ENCODE data around the gene UVRAG.

The UVRAG gene

GRCh38 chr11:75814677-75815344 is at the start of gene UVRAG:
TSS of gene UVRAG (plus strand) at chr11:75815210. CDS start at chr11:75815408, 198 bp downstream.
- TF ChIP-seq, protein P1, sequence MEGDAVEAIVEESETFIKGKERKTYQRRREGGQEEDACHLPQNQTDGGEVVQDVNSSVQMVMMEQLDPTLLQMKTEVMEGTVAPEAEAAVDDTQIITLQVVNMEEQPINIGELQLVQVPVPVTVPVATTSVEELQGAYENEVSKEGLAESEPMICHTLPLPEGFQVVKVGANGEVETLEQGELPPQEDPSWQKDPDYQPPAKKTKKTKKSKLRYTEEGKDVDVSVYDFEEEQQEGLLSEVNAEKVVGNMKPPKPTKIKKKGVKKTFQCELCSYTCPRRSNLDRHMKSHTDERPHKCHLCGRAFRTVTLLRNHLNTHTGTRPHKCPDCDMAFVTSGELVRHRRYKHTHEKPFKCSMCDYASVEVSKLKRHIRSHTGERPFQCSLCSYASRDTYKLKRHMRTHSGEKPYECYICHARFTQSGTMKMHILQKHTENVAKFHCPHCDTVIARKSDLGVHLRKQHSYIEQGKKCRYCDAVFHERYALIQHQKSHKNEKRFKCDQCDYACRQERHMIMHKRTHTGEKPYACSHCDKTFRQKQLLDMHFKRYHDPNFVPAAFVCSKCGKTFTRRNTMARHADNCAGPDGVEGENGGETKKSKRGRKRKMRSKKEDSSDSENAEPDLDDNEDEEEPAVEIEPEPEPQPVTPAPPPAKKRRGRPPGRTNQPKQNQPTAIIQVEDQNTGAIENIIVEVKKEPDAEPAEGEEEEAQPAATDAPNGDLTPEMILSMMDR (conservative IDR thresholded peaks at IDR 0.05): no peak
- H3K27ac ChIP-seq: peak within 1 kb of the TSS; percentile 88

DNA sequence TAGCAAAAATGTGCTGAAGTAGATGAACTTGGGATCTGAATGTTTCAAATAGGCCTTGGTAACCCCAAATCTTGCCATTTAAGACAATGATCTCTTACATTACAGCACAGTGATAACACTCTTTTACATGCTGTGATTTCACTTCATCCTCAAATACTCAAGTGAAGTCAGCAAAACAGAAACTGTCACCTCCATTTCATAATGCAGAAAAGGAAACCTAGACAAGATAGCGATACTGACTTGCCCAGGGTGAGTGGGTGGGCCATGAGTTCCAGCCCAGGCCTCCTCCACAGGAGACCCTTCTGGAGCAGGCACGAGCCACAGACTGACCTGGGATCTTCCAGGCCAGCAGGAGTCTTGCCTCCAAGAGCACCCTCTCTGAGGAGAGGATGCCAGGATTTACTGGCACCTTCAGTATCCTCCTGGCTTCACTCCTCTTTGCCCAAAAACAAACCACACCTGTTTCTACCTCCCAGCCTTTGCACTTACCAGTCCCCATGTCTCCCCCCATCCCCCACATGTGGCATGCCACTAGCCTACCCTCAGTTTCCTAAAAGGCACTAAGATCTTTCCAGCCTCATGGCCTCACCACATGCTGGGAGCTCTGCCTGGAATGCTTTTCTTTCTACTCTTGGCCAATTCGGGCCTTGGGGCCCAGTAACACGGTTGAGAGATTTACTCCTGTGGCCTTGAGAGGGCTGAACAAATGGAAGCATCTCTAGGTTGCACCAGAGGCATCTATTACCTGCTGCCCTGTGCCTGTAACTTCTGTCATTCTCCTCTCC is 48.4 kb upstream of the UVRAG start:
- H3K27ac ChIP-seq: no peak overlapping the region

DNA sequence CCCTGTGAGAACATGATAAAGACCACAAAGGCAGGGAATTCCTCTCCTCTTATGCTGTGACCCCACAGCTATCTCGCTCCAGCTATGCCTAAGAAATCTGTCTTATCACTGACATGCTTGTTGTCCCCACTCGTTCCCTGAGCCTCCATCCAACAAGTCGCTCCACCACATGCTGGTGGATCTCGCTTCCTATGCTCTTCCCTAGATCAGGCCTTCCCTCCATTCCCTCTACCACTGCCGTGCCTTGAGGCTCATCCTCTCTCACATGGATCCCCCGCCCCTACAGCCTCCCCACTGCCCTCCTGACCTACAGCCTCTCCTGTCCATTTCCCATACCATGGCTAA is 47.8 kb upstream of the UVRAG start:
- no peak overlapping the region for H3K27ac ChIP-seq
- TF ChIP-seq, protein P1 (conservative IDR thresholded peaks at IDR 0.05): no peak

More for the DNA sequence above, 48.4 kb upstream of the UVRAG start:
- TF ChIP-seq, protein P1 (conservative IDR thresholded peaks at IDR 0.05): no peak

GRCh38 chr11:75767793-75768111 is 47.3 kb upstream of the UVRAG start:
- TF ChIP-seq, protein P1 (conservative IDR thresholded peaks at IDR 0.05): no peak
- peak overlapping the region; percentile 85; the same call in 1 of the 2 replicates for H3K27ac ChIP-seq

GRCh38 chr11:75768112-75768908 is 46.7 kb upstream of the UVRAG start, which contains the start of gene DGAT2:
TSS of gene DGAT2 (plus strand) at chr11:75768778. CDS start at chr11:75768992, 214 bp downstream.
- TF ChIP-seq, protein P1 (conservative IDR thresholded peaks at IDR 0.05): peak; percentile 69
- H3K27ac ChIP-seq: peak within 1 kb of the TSS; percentile 85

DNA sequence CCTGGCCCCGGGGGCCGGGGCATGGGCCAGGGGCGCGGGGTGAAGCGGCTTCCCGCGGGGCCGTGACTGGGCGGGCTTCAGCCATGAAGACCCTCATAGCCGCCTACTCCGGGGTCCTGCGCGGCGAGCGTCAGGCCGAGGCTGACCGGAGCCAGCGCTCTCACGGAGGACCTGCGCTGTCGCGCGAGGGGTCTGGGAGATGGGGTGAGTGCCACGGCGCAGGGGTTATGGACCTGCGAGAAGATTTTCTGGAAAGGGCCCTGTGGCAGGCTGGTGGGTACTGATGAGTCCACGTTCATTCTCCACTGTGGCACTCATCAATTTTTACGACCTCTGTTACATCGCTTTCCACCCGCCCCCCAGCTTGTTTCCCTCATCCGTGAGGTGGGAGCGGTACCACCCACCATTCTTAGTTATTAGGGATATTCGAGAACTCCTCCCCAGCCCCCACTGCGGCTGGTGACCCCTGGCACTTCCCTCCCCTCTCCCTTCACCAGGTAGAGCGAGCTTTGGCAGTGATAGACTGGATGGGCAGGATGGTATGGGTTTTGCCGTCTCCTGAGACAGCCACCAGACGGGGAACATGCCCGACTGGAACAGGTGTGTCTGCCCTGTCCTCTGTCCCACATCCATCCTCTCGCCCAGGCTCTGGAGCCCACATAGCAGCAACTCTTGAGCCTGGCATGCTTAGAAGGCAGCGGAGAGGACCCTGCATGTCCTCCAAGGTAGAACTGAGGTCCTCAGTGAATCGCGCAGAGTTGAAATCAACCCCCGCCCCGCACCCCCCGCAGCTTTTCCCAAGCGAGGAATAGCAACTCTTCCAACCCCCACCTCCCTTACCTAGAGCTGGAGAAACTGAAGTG is 45.9 kb upstream of the UVRAG start:
- peak overlapping the region; percentile 85 for H3K27ac ChIP-seq
- TF ChIP-seq, protein P1 (conservative IDR thresholded peaks at IDR 0.05): no peak

Measured in VCaP (cell line).